Testis (tissue), 3 donors: ENCODE results near the gene MDGA2. TPM values are rescaled to one million over a fixed set of nuclear protein-coding genes. Genes with fewer than 3 reads are reported as not detected.

Experiments
- DNase-seq: peaks from one replicate; pipeline ENCODE4 v3.0.0-alpha.2; 2019
- H3K27ac ChIP-seq, 2 donors: fragments of 200-600 bp; sonication (generic); one replicate each; pipeline ENCODE4 v1.5.1; 2019
- H3K27me3 ChIP-seq: fragments of 200-600 bp; sonication (generic); one replicate; pipeline ENCODE4 v1.5.1; 2019
- H3K36me3 ChIP-seq: fragments of 200-600 bp; sonication (generic); one replicate; pipeline ENCODE4 v1.5.1; 2017; ENCODE audit warnings: low read depth; ENCODE audit errors: missing control alignments
- H3K4me1 ChIP-seq: fragments of 200-600 bp; sonication (generic); one replicate; pipeline ENCODE4 v1.5.1; 2019
- H3K4me3 ChIP-seq, 2 donors: fragments of 200-600 bp; sonication (generic); one replicate each; pipeline ENCODE4 v1.5.1; 2017 to 2019
- H3K9me3 ChIP-seq: fragments of 200-600 bp; sonication (generic); one replicate; pipeline ENCODE4 v1.5.1; 2017
- POLR2A ChIP-seq: fragments of 450-650 bp; IDR thresholded peaks from one replicate; pipeline ENCODE4 v1.6.1; 2017; ENCODE audit warnings: antibody characterized with exemption, mild to moderate bottlenecking, moderate library complexity
- WGBS, 2 donors: methylation state at CpG; one replicate each; pipeline ENCODE4 v1.1.5; 2018; 5-methylcytosine and 5-hydroxymethylcytosine counted together
- intact Hi-C: fragments of 100-400 bp; cut with DNase I; formaldehyde crosslinking; loops from one replicate; pipeline ENCODE4 v1.15.1; 2023; ENCODE audit warnings: low total_unique reads
- polyA plus RNA-seq: library from polyadenylated mRNA; stranded (reverse); fragments of 350-450 nt; fragmentation: Illumina TruSeq; extraction: RNeasy Lipid Tissue Mini Kit (QIAGEN cat#74804); gene quantifications from one replicate; pipeline ENCODE4 v1.2.3, GENCODE V29; 2014; ENCODE audit warnings: low read depth, low replicate concordance; ENCODE audit not compliant: insufficient read depth
- total RNA-seq, 2 donors: library from RNA; depleted of rRNA; stranded (reverse); fragments of >200 nt; gene quantifications; one replicate each; pipeline ENCODE4 v1.2.3, GENCODE V29; 2016
- TF ChIP-seq, protein P1 (sequence below), 3 experiments: fragments of 450-650 bp in 2 of 3; fragments of 200-600 bp in 1 of 3; sonication (generic) in 1 of 3; IDR thresholded peaks; one replicate each; pipeline ENCODE4 v1.5.1; 2016 to 2019; ENCODE audit warnings: antibody characterized with exemption in 3 of 3, mild to moderate bottlenecking in 2 of 3, moderate library complexity in 1 of 3

MDGA2 gene
- total and polyA plus RNA-seq, 3 donors from 2014 or later: 3.9 to 11.6 (median 8.4) TPM

DNA sequence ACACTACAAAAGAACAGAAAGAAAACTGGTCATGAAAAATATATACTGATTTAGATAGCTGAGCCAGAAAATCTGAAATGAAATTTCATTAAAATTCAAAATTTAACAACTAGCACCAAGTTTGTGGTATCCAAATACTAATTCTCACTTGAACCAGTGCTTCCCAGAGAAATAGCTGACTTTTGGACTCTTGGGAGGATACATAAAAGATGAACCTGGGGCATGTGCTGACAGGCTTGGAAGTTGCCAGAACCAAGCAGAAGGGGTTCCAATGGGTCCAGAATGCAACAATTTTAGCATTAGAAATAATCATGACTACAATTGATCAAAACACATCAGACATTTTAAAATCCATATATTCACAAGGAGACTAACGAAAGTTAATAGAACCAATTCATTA is 175.0 kb downstream of the MDGA2 start:
- Histone ChIP-seq H3K36me3 (no peaks in the 10 kb centered on the region), H3K27me3 (no peaks in the 10 kb centered on the region), H3K9me3 (no peaks in the 10 kb centered on the region), H3K4me3 (no peak overlapping the region), H3K4me1 (no peaks in the 10 kb centered on the region), H3K27ac (no peak overlapping the region)
- TF ChIP-seq, protein P1, sequence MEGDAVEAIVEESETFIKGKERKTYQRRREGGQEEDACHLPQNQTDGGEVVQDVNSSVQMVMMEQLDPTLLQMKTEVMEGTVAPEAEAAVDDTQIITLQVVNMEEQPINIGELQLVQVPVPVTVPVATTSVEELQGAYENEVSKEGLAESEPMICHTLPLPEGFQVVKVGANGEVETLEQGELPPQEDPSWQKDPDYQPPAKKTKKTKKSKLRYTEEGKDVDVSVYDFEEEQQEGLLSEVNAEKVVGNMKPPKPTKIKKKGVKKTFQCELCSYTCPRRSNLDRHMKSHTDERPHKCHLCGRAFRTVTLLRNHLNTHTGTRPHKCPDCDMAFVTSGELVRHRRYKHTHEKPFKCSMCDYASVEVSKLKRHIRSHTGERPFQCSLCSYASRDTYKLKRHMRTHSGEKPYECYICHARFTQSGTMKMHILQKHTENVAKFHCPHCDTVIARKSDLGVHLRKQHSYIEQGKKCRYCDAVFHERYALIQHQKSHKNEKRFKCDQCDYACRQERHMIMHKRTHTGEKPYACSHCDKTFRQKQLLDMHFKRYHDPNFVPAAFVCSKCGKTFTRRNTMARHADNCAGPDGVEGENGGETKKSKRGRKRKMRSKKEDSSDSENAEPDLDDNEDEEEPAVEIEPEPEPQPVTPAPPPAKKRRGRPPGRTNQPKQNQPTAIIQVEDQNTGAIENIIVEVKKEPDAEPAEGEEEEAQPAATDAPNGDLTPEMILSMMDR (IDR thresholded peaks at IDR 0.05): no peak
- no peak for TF ChIP-seq POLR2A
- intact Hi-C loops: no loop called here
- 88 to 100% methylated on average over 1 of the region's 1 CpG for WGBS, 2 donors
- DNase-seq: no peak

DNA sequence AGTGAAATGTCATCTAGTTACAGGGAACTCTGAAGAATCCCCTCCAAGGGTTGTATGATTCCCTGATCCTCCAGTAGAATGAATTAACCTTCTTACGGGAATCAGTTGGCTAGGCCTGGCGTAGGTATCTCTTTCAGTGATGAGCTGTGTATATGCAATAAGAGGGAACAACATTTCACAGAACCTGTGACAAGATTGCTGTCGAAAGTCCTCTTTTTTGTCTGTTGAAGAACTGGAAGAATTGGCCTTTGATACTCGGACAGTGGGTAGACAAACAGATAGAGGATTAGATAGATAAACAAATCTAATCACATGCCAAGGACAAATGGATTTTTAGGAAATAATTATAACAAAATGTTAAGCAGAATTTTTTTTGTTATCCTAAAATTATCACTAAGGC is 184.6 kb downstream of the MDGA2 start:
- no peak overlapping the region for H3K27ac ChIP-seq
- DNase-seq: no peak
- no peaks in the 10 kb centered on the region for H3K27me3 ChIP-seq
- no peaks in the 10 kb centered on the region for H3K36me3 ChIP-seq
- intact Hi-C loops: no loop called here
- 93 to 98% methylated on average over 4 of the region's 4 CpGs for WGBS, 2 donors
- H3K9me3 ChIP-seq: no peaks in the 10 kb centered on the region
- H3K4me1 ChIP-seq: no peaks in the 10 kb centered on the region
- TF ChIP-seq, protein P1 (IDR thresholded peaks at IDR 0.05): no peak
- no peak for TF ChIP-seq POLR2A
- no peak overlapping the region for H3K4me3 ChIP-seq

DNA sequence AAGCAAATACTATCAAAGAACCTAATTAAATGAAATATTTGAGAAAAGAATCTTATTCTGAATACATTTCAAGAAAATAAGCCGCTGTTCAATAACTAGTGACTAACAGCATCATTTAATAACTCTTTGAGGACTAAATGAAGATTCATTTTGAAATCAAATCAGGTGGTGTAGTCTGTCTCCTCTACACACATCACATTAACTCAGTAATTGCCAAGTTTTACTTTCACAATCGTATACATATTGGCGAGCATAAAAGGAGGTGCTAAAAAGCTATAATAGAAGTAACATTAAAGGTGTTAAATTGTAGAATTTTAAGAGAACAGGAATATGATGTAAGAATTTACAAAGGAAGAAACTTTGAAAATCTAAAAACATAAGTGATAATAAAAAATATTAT is 185.1 kb downstream of the MDGA2 start:
- DNase-seq: no peak
- no peak overlapping the region for H3K4me3 ChIP-seq
- H3K9me3 ChIP-seq: no peaks in the 10 kb centered on the region
- TF ChIP-seq, protein P1 (IDR thresholded peaks at IDR 0.05): no peak
- TF ChIP-seq POLR2A: no peak
- no peaks in the 10 kb centered on the region for H3K4me1 ChIP-seq
- H3K36me3 ChIP-seq: no peaks in the 10 kb centered on the region
- H3K27ac ChIP-seq: no peak overlapping the region
- 45 to 58% methylated on average over 3 of the region's 3 CpGs for WGBS, 2 donors
- intact Hi-C loops: no loop called here
- H3K27me3 ChIP-seq: no peaks in the 10 kb centered on the region

DNA sequence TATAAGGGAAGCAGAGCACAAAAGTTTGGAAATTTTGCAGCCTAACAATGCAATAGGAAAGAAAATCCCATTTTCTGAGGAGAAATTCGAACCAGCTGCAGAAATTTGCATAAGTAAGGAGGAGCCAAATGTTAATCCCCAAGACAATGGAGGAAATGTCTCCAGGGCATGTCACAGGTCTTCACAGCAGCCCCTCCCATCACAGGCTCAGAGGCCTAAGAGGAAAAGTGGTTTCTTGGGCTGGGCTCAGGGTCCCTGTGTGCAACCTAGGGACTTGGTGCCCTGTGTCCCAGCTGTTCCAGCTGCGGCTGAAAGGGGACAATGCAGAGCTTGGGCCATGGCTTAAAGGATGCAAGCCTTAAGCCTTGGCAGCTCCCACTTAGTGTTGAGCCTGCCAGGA is 190.0 kb downstream of the MDGA2 start:
- Histone ChIP-seq H3K27me3 (no peaks in the 10 kb centered on the region), H3K36me3 (no peaks in the 10 kb centered on the region), H3K27ac (no peak overlapping the region), H3K4me3 (no peak overlapping the region), H3K4me1 (no peaks in the 10 kb centered on the region), H3K9me3 (no peaks in the 10 kb centered on the region)
- no peak for TF ChIP-seq POLR2A
- TF ChIP-seq, protein P1 (IDR thresholded peaks at IDR 0.05): no peak
- intact Hi-C loops: no loop called here
- 86 to 88% methylated on average over 2 of the region's 2 CpGs for WGBS, 2 donors
- no peak for DNase-seq

DNA sequence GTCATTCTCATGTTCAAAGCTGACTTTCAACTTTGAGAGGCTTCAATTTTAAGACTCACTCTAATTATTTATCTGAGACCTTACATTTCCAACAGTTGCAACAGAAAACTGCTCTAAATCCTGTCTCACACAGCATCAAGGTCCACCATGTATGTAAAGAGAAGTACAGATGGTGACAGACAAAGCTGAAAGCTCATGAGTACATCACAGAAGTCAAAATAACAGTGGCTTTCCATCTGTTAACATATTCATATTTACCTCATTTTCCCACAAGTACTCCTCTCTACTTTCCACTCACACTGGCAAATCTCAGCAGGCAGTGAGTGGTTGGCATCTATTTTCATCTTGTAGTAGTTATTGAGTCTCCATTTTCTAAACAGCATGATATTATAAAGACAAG is 192.0 kb downstream of the MDGA2 start:
- Histone ChIP-seq H3K4me3 (no peak overlapping the region), H3K9me3 (no peaks in the 10 kb centered on the region), H3K27ac (no peak overlapping the region), H3K4me1 (no peaks in the 10 kb centered on the region), H3K36me3 (no peaks in the 10 kb centered on the region), H3K27me3 (no peaks in the 10 kb centered on the region)
- no peak for DNase-seq
- TF ChIP-seq, protein P1 (IDR thresholded peaks at IDR 0.05): no peak
- no peak for TF ChIP-seq POLR2A
- intact Hi-C loops: no loop called here
